Memory B cell (primary cell): ENCODE data around the gene C10orf88.
A peak's percentile ranks its signal among the peaks of the same experiment; 100 is the strongest.

Experiments
- ATAC-seq: fragments of 150-1000 bp; cut with Tn5 transposase; 2 replicates; pipeline ENCODE4 v1.10.0; 2021; ENCODE audit warnings: low read depth, mild to moderate bottlenecking, moderate library complexity
- DNase-seq, 2 donors: peaks; one replicate each; pipeline ENCODE4 v3.0.0; 2022; ENCODE audit warnings: low spot score in 2 of 2
- H3K27ac Mint-ChIP-seq: one replicate; pipeline ENCODE4 v1.8.0; 2022; ENCODE audit warnings: mild to moderate bottlenecking, moderate library complexity, mixed read lengths
- H3K27me3 Mint-ChIP-seq: one replicate; pipeline ENCODE4 v1.8.0; 2022; ENCODE audit warnings: mixed read lengths
- H3K36me3 Mint-ChIP-seq: one replicate; pipeline ENCODE4 v1.8.0; 2022; ENCODE audit warnings: mild to moderate bottlenecking, mixed read lengths
- H3K4me1 Mint-ChIP-seq: one replicate; pipeline ENCODE4 v1.8.0; 2022; ENCODE audit warnings: mixed read lengths
- H3K4me3 Mint-ChIP-seq: one replicate; pipeline ENCODE4 v1.8.0; 2022; ENCODE audit warnings: mild to moderate bottlenecking, moderate library complexity, mixed read lengths
- H3K9me3 Mint-ChIP-seq: one replicate; pipeline ENCODE4 v1.8.0; 2022; ENCODE audit warnings: mixed read lengths

Gene C10orf88

GRCh38 chr10:122953902-122954730 is at the start of gene C10orf88:
Gene C10orf88, minus strand, starts transcription at chr10:122954227. Its CDS starts 49 bp downstream, at chr10:122954178.
- Mint-ChIP-seq H3K4me3 (peak within 1 kb of the TSS; percentile 90), H3K9me3 (no peaks in the 10 kb centered on the region), H3K27ac (peak within 1 kb of the TSS; percentile 82), H3K27me3 (no peaks in the 10 kb centered on the region), H3K4me1 (peaks cover 22% of the 10 kb centered on the region), H3K36me3 (peaks cover 2% of the 10 kb centered on the region)
- DNase-seq (peak; percentile 82 to 95), ATAC-seq (peak; percentile 95)

GRCh38 chr10:123001370-123001769 is 47.3 kb upstream of the C10orf88 start:
- H3K9me3 Mint-ChIP-seq = no peaks in the 10 kb centered on the region
- H3K27ac Mint-ChIP-seq = no peak overlapping the region
- H3K27me3 Mint-ChIP-seq = no peaks in the 10 kb centered on the region
- H3K4me1 Mint-ChIP-seq = peaks cover 25% of the 10 kb centered on the region
- ATAC-seq (no peak), DNase-seq (no peak)
- H3K36me3 Mint-ChIP-seq = peaks cover 4% of the 10 kb centered on the region
- no peak overlapping the region for H3K4me3 Mint-ChIP-seq

- no peaks in the 10 kb centered on the region for H3K9me3 Mint-ChIP-seq
- H3K27me3 Mint-ChIP-seq = no peaks in the 10 kb centered on the region
- DNase-seq = no peak
- H3K4me1 Mint-ChIP-seq = peaks cover 23% of the 10 kb centered on the region
- peak overlapping the region; percentile 68 for H3K27ac Mint-ChIP-seq
- H3K36me3 Mint-ChIP-seq = peaks cover 9% of the 10 kb centered on the region
- no peak overlapping the region for H3K4me3 Mint-ChIP-seq
- ATAC-seq = no peak
Observed at GRCh38 chr10:123000155-123000554, 46.1 kb upstream of the C10orf88 start.

- ATAC-seq (no peak), DNase-seq (no peak)
- Mint-ChIP-seq H3K27me3 (no peaks in the 10 kb centered on the region), H3K36me3 (peaks cover 10% of the 10 kb centered on the region), H3K27ac (peak overlapping the region; percentile 68), H3K4me1 (peaks cover 24% of the 10 kb centered on the region), H3K4me3 (no peak overlapping the region), H3K9me3 (no peaks in the 10 kb centered on the region)
Observed at GRCh38 chr10:122999347-122999746, 45.3 kb upstream of the C10orf88 start.

- Mint-ChIP-seq H3K9me3 (no peaks in the 10 kb centered on the region), H3K4me3 (no peak overlapping the region), H3K36me3 (peaks cover 13% of the 10 kb centered on the region), H3K27me3 (no peaks in the 10 kb centered on the region), H3K4me1 (peaks cover 24% of the 10 kb centered on the region), H3K27ac (peak overlapping the region; percentile 28)
- no peak for DNase-seq
- no peak for ATAC-seq
Observed at GRCh38 chr10:122998934-122999333, 44.9 kb upstream of the C10orf88 start.

GRCh38 chr10:122998360-122998917 is 44.4 kb upstream of the C10orf88 start:
- no peak overlapping the region for H3K4me3 Mint-ChIP-seq
- no peaks in the 10 kb centered on the region for H3K27me3 Mint-ChIP-seq
- H3K27ac Mint-ChIP-seq = peak overlapping the region; percentile 28
- DNase-seq (no peak), ATAC-seq (no peak)
- no peaks in the 10 kb centered on the region for H3K9me3 Mint-ChIP-seq
- peaks cover 21% of the 10 kb centered on the region for H3K4me1 Mint-ChIP-seq
- H3K36me3 Mint-ChIP-seq = peaks cover 14% of the 10 kb centered on the region

- H3K4me3 Mint-ChIP-seq = no peak overlapping the region
- no peaks in the 10 kb centered on the region for H3K9me3 Mint-ChIP-seq
- DNase-seq (no peak), ATAC-seq (no peak)
- peaks cover 21% of the 10 kb centered on the region for H3K4me1 Mint-ChIP-seq
- H3K27ac Mint-ChIP-seq = peak overlapping the region; percentile 28
- peaks cover 14% of the 10 kb centered on the region for H3K36me3 Mint-ChIP-seq
- no peaks in the 10 kb centered on the region for H3K27me3 Mint-ChIP-seq
Observed at GRCh38 chr10:122997864-122998263, 43.8 kb upstream of the C10orf88 start.

GRCh38 chr10:122995936-122996335 is 41.9 kb upstream of the C10orf88 start:
- no peak for DNase-seq
- H3K9me3 Mint-ChIP-seq = no peaks in the 10 kb centered on the region
- no peaks in the 10 kb centered on the region for H3K27me3 Mint-ChIP-seq
- ATAC-seq = no peak
- no peak overlapping the region for H3K4me3 Mint-ChIP-seq
- no peak overlapping the region for H3K27ac Mint-ChIP-seq
- peaks cover 10% of the 10 kb centered on the region for H3K36me3 Mint-ChIP-seq
- H3K4me1 Mint-ChIP-seq = peaks cover 13% of the 10 kb centered on the region

GRCh38 chr10:122993797-122994336 is 39.8 kb upstream of the C10orf88 start:
- Mint-ChIP-seq H3K27me3 (no peaks in the 10 kb centered on the region), H3K4me3 (no peak overlapping the region), H3K9me3 (no peaks in the 10 kb centered on the region), H3K27ac (no peak overlapping the region), H3K36me3 (peaks cover 10% of the 10 kb centered on the region), H3K4me1 (peaks cover 3% of the 10 kb centered on the region)
- no peak for ATAC-seq
- DNase-seq = no peak

- H3K27ac Mint-ChIP-seq = no peak overlapping the region
- peaks cover 3% of the 10 kb centered on the region for H3K4me1 Mint-ChIP-seq
- H3K36me3 Mint-ChIP-seq = peaks cover 13% of the 10 kb centered on the region
- ATAC-seq = no peak
- H3K4me3 Mint-ChIP-seq = no peak overlapping the region
- DNase-seq = no peak
- no peaks in the 10 kb centered on the region for H3K27me3 Mint-ChIP-seq
- H3K9me3 Mint-ChIP-seq = no peaks in the 10 kb centered on the region
Observed at GRCh38 chr10:122992031-122992585, 38.1 kb upstream of the C10orf88 start.

GRCh38 chr10:122990278-122990677 is 36.3 kb upstream of the C10orf88 start:
- Mint-ChIP-seq H3K4me3 (no peak overlapping the region), H3K36me3 (peaks cover 12% of the 10 kb centered on the region), H3K27ac (no peak overlapping the region), H3K27me3 (no peaks in the 10 kb centered on the region), H3K4me1 (peaks cover 2% of the 10 kb centered on the region), H3K9me3 (no peaks in the 10 kb centered on the region)
- ATAC-seq (no peak), DNase-seq (no peak)

- Mint-ChIP-seq H3K4me3 (no peak overlapping the region), H3K36me3 (peaks cover 8% of the 10 kb centered on the region), H3K4me1 (no peaks in the 10 kb centered on the region), H3K27ac (no peak overlapping the region), H3K9me3 (no peaks in the 10 kb centered on the region), H3K27me3 (no peaks in the 10 kb centered on the region)
- DNase-seq (no peak), ATAC-seq (no peak)
Observed at GRCh38 chr10:122988501-122988900, 34.5 kb upstream of the C10orf88 start.

- no peak for DNase-seq
- Mint-ChIP-seq H3K9me3 (no peaks in the 10 kb centered on the region), H3K27me3 (no peaks in the 10 kb centered on the region), H3K4me3 (no peak overlapping the region), H3K36me3 (peaks cover 8% of the 10 kb centered on the region), H3K4me1 (no peaks in the 10 kb centered on the region), H3K27ac (no peak overlapping the region)
- ATAC-seq = no peak
Observed at GRCh38 chr10:122986335-122986734, 32.3 kb upstream of the C10orf88 start.

- Mint-ChIP-seq H3K4me3 (no peak overlapping the region), H3K9me3 (no peaks in the 10 kb centered on the region), H3K36me3 (peaks cover 8% of the 10 kb centered on the region), H3K27ac (no peak overlapping the region), H3K4me1 (peaks cover 7% of the 10 kb centered on the region), H3K27me3 (no peaks in the 10 kb centered on the region)
- DNase-seq (no peak), ATAC-seq (no peak)
Observed at GRCh38 chr10:122984708-122985107, 30.7 kb upstream of the C10orf88 start.
